ENCODE results near the gene FAM174A. TPM values are rescaled to one million over a fixed set of nuclear protein-coding genes. Genes with fewer than 3 reads are reported as not detected.

FAM174A gene
- total and polyA plus RNA-seq, 8 donors: 17.4 to 25.8 (median 22.5) TPM

- no peak for TF ChIP-seq CTCF (IDR thresholded peaks at IDR 0.05)
- Histone ChIP-seq H3K9me3 (no peaks in the 10 kb centered on the region), H3K4me1 (no peaks in the 10 kb centered on the region), H3K36me3 (no peaks in the 10 kb centered on the region), H3K4me3 (no peak overlapping the region), H3K27ac (no peak overlapping the region), H3K27me3 (no peaks in the 10 kb centered on the region)
- DNase-seq (no peak), ATAC-seq (no peak)
- intact Hi-C loops (cut with DNase I): no loop called here
These were observed 99.9 kb downstream of the FAM174A start for GRCh38 chr5:100634937-100635534.
